NCI-H2227 treated with DMSO at 0.1 percent for 48 hours (cell line): ENCODE results near the gene ACTN4.
A peak's percentile ranks its signal among the peaks of the same experiment; 100 is the strongest.

Experiments
- DNase-seq: peaks from one replicate; lab custom pipeline; 2025; lab: John Stamatoyannopoulos, UW

The ACTN4 gene

DNA sequence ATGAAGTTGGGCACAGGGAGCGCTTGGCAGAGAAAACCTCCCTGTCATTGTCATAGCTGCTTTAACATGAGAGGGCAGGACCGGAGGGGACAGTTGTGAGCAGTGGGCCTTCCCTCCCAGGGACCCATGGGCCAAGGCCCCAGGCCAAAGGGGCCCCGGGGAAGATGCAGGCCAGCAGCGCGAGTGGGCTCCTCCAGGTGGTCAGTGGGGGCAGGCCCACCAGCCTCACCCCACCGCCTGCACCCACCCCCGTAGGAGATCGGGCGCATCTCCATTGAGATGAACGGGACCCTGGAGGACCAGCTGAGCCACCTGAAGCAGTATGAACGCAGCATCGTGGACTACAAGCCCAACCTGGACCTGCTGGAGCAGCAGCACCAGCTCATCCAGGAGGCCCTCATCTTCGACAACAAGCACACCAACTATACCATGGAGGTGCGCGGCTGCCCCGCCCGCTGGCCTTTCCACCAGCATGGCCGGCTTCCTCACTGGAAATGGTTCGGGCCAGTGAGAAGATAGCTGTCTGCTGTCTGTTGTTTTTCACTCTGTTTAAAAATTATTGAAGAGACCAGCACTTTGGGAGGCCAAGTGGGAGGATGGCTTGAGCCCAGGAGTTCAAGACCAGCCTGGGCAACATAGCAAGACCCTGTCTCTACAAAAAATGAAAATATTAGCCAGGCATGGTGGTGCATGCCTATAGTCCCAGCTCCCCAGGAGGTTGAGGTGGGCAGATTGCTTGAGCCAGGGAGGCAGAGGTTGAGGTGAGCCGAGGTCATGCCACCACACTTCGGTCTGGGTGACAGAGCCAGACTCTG, 78.2 kb downstream of the ACTN4 start:
- no peak for DNase-seq

DNA sequence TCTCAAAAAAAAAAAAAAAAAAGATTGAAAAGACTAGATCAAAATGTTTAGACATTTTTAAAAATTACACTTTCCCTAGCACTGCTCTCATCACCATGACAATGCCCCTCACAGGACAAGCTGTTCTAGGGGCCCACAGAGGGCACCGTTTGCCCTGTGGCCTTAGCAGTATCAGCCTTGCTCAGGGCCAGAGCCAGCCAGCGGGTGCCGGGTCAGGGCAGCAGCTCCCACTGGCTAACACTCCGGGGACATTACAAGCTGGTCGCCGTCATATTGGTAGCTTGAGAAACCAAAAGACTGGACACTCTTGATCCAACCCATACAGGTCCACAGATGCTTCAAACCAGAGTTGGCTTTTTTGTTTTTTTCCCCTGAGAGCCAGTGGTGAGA, 78.8 kb downstream of the ACTN4 start:
- DNase-seq: no peak

DNA sequence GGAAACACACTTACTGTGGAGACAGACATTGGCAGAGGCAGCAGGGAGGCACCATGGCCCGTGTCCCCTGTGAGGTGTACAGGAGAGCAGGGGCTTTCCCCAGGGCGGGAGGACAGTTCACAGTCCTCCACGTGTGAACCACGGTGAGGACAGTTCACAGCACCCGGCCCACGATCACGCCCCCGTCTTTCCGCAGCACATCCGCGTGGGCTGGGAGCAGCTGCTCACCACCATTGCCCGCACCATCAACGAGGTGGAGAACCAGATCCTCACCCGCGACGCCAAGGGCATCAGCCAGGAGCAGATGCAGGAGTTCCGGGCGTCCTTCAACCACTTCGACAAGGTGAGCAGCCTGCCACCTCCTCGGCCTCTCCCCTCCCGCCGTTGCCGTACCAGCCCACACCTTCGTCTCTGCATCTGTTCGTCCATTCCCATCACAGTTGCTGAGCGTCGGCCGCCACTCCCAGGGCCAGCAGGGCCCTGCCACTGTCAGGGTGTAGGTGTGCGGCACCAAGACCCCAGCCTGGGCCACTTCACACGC, 79.4 kb downstream of the ACTN4 start:
- no peak for DNase-seq

DNA sequence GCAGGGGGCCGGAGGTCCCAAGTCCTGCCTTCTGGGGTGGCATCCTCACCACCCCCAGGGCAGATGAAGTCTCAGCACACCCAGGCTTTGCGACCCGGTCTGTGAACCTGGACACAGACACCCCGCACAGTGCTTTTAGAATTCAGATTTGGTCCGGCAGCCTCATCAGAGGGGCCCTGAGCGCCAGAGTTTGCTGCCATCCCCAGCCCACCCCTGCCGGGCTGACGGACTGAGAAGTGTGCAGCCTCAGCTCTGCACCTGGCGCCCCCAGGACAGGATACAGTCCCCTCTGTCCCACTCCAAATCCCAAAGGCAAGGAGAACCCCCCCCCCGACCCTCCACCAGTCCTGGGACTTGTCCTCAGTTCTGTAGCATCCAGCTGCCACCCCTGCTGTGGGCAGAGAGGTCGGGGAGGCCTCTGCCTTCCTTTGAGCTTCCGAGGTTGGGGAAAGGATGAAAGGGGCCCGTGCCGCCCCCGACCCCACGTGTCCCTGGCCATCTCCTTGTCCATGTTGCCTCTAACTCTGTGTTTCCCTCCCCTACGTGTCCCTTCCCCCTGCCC, 79.9 kb downstream of the ACTN4 start:
- no peak for DNase-seq

DNA sequence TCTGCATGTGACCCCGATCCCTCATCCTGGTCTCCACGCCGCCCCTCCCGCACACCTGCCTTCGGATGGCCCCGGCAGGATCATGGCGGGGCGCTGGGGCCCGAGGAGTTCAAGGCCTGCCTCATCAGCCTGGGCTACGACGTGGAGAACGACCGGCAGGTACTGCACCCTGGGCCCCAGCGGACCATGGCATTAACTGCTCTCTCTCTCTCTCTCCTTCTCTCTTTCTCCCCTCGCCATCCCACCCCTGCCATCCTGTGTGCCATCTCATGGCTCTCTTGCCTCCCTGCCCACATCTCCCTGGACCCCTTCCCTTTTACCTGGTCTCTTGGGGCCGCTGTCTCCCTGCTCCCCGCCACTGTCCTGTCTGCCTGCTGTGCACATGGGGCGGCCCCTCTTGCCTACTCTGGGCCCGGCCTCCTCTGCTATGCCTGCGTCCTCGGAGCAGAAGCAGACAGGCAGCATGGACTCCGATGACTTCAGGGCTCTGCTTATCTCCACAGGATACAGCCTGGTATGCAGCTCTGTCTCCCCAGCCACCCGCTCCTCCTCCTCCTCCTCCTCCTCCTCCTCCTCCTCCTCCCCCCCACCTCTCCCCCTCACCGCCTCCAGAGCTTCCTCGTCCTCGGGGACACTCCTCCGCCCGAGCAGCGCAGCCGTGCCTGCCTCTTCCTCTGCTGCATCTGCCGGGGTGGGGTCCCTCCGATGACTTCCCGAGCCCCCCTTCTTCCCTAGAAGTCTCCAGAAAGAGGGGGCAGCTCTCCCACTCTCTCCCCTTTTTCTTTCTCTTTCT, 80.6 kb downstream of the ACTN4 start:
- no peak for DNase-seq

DNA sequence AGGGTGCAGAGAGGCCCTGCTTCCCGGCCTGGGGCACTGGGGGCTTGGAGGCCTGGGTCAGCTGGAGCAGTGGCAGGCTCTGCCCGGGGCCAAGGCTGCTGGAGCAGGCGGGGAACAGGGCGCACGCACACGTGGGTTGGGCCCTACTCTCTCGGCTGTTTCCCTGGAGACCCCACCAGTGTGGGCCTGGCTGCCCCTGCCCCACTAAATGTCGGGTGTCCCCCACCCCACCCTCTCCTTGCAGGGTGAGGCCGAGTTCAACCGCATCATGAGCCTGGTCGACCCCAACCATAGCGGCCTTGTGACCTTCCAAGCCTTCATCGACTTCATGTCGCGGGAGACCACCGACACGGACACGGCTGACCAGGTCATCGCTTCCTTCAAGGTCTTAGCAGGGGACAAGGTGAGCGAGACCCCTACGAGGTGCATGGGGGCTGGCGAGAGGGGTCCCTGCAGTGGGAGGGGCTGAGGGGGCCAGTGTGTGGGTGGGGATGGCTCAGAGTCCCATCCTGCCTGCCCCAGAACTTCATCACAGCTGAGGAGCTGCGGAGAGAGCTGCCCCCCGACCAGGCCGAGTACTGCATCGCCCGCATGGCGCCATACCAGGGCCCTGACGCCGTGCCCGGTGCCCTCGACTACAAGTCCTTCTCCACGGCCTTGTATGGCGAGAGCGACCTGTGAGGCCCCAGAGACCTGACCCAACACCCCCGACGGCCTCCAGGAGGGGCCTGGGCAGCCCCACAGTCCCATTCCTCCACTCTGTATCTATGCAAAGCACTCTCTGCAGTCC, 81.5 kb downstream of the ACTN4 start:
- DNase-seq: no peak

DNA sequence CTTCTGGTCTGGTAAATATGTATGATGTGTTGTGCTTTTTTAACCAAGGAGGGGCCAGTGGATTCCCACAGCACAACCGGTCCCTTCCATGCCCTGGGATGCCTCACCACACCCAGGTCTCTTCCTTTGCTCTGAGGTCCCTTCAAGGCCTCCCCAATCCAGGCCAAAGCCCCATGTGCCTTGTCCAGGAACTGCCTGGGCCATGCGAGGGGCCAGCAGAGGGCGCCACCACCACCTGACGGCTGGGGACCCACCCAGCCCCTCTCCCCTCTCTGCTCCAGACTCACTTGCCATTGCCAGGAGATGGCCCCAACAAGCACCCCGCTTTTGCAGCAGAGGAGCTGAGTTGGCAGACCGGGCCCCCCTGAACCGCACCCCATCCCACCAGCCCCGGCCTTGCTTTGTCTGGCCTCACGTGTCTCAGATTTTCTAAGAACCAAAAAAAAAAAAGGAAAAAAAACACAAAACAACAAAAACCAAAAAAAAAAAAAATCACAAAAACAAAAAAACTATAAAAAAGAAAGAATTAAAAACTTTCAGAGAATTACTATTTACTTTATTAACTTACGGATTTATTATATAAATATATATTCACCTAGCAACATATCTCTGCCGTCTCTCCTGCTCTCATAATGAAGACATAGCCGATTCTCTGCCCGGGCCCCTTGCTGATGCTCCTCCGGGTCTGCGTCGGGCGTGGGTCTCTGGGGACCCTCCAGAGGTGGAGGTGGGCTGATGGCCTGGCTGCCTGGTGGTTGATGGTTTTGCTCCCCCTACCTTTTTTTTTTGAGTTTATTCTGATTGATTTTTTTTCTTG, 82.4 kb downstream of the ACTN4 start:
- peak; percentile 72 for DNase-seq

DNA sequence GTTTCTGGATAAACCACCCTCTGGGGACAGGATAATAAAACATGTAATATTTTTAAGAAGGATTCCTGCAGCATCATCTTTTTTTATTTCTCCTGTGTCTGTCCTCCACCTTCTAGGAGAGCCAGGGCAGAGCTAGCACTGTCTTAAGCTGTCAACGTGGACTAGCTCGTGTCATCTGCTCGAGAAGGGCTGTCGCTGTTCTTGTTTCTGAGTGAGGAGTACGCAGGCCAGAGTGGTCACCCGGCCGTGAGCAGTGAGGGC, 83.0 kb downstream of the ACTN4 start:
- DNase-seq: no peak

DNA sequence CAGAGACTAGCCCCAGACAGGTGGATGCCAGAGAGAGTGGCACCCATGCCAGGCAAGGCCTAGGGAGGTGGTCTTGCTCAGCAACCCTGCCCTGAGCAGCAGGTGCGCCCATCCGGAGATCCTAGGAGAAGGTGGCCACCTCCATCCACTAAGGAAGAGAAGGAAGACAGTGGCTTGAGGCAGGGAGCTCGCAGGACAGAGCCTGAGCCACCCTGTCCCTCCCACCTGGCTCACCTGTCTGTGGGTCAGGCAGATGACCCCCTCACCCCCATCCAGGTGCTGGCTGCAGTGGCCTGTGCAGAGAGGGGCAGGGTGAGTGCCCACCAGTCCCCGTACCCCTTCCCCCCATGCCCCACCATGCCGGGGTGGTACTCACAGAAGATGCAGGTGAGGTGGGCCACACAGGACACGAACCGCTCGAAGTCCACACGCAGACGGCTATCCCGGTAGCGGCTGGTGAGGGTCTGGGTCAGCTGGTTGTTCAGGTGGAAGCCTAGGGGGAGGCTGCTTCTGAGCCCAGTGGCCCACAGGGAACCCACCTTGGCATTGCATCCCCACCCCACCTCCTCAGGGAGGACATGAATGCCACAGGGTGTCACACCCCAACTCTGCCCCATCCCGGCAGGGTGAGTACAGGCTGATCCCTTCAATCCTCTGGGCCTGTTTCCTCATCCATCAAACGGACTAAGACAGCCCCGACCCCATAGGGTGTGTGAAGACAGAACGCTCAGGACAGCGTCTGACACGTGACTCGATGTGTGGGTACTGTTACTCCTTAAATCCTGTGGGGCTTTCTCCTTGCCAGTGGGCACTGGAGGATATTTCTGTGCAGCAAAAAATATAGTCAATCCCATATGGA, 83.5 kb downstream of the ACTN4 start:
- no peak for DNase-seq

DNA sequence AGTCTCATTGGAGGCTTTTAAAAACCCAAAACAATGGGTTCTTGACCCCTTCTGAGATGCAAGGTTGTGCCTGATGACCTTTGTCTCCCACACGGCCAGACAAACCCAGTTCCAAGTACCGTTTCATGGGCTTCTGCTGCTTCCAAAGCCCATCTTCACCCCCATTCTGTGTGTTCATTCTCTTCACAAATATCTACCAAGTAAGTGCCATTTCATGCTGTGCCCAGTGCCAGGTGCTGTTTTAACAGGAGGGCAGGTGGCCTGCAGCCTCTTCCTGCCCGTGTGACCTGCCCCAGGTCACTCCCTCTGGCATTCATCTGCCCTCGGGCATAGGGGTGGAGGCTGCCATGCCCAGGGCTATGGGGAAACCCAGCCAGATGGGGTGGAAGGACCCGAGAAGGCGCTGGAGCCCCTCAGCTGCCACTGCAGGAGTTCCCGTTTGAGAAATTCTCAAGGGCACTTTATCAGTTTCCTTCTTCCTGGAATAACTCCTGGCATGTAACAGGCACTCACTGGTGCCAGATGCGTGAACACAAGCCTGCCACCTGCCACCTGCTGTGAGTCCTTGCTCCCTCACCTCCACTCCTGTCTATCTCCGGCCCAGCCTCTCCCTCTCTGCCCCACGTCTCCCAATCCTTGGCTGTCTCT, 84.3 kb downstream of the ACTN4 start:
- no peak for DNase-seq

DNA sequence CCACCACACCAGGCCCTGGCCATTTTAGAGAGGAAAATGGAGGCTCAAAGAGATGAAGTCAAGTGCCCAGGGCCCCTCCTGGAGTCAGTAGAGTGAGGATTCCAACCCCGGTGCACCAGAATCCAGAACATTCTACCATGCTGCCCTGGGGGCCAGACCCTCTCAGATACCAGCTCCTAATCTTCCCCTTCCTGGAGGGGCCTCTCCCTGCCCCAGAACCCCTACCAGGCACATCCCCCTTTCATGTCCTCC, 85.7 kb downstream of the ACTN4 start:
- no peak for DNase-seq

DNA sequence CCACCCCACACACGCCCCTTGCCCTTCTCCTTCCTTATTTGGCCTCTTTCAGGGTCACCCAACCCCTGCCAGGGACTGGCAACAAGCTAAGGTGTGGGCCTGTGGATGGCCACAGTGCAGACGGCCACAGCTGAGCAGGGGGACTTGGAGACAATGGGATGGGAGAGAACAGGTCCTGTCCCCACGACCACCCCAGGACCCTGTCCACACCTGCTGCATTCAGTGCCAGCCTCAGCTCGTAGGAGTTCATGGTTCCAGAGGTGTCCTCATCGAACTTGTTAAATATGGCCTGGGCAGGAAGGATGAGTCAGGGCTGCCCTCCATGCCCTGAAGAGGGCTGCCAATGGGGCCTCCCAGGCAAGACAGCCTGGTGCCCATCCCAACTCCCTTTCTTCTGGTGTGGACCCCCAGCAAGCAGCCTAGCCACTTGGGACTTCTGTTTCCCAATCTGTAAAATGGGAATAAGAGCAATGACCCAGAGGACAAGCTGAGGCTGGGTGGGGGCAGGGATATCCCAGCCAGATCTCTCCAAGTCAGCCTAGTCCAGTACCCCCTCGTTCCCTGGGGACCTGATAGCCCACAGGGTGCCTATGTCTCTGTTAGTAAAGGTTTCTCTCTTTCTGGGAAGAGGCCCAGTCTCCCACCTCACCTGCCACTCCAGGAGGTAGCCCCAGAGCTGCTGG, 86.2 kb downstream of the ACTN4 start:
- no peak for DNase-seq

DNA sequence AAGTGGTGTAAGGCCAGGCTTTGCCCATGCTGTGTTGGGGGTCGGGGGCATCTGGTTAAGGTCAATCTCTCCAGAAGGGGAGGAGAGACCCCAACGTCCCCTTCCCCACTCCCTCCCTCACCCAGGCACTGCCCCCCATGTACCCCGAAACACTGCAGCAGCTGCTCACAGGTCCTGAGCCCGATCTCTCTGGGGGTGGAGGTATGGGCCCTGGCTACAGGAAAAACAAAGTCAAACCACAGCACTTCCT, 86.7 kb downstream of the ACTN4 start:
- no peak for DNase-seq

DNA sequence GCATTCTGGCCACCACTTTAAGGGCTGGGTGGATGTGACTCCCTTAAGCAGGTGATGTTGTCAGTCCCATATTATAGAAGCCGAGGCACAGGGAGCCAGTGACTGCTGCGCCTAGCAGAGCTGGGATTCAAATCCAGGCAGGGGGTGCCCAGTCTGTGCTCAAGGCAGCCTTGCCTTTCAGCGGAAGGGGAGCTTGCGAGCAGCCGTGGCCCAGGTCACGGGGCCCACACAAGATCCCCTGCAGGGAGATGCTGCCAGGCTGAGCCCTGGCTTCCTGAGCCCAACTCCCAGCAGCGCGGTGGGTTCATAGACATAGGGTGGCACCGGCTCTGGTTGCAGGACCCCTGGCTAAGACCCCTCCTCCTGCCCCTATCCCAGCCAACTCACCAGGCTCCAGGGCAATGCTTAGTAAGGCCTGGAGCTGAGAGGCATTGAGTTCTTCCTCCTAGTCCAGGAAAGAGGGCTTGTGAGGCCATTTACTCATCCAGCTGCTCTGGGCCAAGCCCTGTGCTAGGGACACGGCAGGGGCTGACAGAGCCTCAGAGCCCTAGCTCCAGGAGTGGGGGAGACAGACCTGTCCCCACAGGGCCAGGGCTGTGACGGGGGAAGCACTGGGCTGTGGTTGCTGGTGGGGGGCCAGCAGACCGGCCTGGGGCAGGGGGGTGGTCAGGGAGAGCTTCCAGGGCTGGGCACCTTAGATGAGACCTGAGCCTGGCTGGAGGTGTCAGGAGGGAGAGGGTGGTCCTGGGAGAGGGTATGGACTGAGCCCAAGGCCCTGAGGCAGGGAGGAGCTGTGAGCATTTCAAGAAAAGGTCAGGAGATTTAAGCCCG, 87.2 kb downstream of the ACTN4 start:
- peak; percentile 44 for DNase-seq

DNA sequence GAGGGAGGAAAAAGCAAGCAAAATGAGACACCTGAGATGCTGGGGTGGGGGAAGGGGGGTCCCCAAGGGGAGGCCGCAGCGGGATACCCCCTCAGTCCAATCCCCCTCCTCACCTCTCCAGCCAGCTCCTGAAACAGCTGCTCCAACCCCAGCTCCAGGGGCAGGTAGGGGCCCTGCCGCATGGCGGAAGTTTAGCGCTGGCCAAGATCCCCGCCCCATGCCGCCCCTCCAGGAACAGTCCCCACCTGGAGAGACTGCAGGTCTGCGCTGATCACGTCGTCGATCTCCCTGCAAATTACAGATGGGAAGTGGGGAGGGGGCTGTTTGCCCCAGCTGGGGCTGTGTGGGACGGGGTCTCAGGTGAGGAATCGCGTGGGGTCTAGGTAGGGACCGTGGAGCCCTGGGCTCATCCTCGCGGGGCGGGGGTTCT, 87.8 kb downstream of the ACTN4 start:
- peak; percentile 86 for DNase-seq

DNA sequence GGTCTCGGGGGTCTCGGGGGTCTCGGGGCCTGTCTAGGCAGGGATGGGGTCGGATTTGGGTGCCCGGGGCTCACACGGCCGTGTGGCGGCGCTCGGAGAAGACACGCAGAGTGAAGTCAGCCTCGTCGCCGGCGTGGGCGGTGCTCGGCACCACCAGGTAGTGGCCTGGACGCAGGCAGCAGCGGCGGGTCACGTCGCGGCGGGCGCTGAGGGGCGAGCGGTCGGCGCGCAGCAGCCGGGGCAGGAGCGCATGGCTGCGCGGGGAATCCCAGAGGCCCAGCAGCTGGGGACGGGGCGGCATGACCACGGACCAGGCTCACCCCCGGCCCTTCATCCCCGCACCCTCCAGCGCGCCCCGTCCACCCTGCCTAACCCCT, 88.6 kb downstream of the ACTN4 start:
- peak; percentile 68 for DNase-seq

DNA sequence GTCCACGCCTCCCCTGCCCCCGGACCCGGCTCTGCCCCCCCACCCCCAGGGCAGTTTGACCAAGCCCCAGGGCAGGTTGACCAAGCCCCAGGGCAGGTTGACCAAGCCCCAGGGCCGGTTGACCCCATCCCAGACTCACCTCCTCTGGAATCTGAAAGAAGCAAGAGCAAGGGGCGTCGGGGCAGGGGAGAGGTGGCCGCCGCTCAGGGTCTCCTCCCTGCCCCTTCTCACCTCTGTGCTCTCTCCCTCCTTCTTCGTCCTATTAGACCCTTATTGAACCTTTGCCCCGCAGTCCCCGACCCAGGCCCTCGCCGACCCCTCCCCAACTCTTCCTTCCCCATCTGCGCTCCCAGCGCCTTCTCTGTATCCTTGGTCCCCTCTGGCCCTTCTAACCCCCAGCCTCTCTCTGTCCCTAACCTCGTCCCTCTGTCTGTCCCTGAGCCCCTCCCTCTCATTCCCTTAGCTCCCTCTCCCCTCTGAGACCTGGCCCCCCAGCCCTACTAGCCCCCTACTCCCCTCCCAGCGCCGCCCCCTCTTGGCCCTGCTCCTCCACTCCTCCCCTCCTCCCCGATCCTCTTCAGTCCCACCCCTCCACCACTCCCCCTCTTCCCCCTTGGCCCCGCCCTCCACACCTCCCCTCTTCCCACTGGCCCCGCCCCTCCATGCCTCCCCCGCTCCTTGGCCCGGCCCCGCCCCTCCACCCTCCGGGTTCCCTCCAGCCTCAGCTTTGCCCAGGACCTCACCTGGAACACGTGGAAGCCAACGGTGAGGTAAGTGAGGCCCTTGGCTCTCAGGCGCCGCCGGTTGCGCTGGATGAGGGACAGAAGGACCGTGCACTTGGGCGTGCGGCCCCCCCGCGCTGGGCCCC, 89.2 kb downstream of the ACTN4 start:
- peak; percentile 75 for DNase-seq

DNA sequence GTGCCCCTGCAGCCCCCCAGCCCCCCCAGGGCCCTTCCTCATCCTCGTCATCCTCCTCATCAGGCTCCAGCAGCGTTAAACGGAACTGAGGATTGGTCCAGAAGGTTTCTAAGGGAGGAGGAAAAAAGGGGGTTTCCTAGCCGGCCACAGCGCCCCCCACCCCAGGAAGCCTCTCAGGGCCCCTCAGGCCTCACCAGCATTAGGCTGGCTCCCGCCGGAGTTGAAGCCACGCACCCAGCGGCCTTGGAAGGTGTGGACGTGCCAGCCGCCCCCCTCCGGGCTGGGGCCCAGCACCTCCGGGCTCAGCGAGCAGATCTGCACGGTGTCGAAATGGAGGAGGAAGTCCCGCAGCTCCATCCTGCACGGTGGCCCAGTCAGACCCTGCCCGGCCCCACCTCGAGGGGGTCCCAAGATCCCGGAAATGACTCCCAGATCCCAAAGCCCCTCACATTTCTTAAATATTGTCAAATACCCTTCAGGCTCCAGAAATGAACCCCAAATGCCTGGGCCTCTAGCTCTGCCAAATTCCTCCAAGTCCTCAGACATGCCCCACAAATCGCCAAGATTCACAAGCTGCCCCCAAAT, 89.9 kb downstream of the ACTN4 start:
- no peak for DNase-seq
